Stimulated activated CD4-positive, alpha-beta T cell treated with anti-CD3 and anti-CD28 coated beads, Interleukin-15, amount 100 ng/mL, for 1 hour (primary cell): Measurements from ENCODE around the gene VMAC.
"Not testable (repeated sequence)": the region's sequence is repeated elsewhere in the genome, so short reads cannot be mapped to it uniquely, and the experiment has no call there.

Experiments
- DNase-seq, 2 donors: peaks; one replicate each; pipeline ENCODE4 v3.0.0-alpha.2; 2020; ENCODE audit warnings: low read depth in 1 of 2, low spot score in 1 of 2

Gene VMAC

GRCh38 chr19:5883157-5883873 is 21.4 kb upstream of the VMAC start:
- DNase-seq, result not testable (repeated sequence)

DNA sequence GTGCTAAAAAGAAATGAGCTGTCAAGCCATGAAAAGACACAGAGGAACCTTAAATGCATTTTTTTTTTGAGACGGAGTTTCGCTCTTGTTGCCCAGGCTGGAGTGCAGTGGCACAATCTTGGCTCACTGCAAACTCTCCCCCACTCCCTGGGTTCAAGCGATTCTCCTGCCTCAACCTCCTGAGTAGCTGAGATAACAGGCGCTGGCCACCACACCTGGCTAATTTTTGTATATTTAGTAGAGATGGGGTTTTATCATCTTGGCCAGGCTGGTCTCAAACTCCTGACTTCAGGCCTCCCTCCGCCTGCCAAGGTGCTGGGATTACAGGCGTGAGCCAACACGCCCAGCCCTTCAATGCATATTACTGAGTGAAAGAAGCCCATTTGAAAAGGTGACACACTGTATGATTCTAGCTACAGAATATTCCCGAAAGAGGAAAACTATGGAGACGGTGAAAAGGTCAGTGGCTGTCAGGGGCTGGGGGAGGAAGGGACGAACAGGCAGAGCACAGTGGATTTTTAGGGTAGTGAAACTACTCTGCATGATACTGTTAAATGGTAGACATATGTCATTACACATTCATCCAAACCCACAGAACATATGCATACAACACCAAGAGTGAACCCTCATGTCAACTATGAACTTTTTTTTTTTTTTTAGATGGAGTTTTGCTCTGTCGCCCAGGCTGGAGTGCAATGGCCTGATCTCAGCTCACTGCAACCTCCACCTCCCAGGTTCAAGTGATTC is 20.4 kb upstream of the VMAC start:
- not testable (repeated sequence) for DNase-seq

DNA sequence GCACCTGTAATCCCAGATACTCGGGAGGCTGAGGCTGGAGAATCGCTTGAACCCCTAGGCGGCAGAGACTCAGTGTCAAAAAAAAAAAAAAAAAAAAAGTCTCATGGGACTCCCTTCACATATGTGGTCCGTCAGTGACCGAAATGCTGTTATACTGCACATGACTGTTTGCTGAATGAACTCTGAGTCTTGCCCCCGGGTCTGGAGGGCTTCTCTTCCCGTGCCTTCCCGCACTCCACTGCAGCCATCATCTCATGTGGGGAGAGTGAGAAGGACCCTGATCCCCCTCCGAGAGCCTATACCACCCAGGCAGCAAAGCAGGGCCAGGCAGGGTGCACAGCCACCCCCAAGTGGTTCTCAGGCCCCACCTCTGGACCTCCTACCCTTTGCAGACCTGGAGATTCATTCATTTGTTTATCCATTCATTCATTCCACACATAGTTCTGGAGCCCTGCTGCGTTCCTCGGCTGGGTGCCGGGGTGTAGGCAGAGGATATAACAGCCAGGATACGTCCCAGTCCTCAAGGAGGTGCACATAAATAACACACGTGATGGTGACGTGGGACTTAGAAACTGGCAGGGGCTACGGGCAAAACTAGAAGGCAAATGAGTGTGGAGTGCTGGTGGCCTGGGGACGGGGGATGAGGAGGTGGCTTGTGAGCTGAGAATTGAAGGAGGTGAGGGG is 15.2 kb upstream of the VMAC start:
- no peak for DNase-seq

GRCh38 chr19:5890099-5890498 is 14.6 kb upstream of the VMAC start:
- DNase-seq, result no peak

DNA sequence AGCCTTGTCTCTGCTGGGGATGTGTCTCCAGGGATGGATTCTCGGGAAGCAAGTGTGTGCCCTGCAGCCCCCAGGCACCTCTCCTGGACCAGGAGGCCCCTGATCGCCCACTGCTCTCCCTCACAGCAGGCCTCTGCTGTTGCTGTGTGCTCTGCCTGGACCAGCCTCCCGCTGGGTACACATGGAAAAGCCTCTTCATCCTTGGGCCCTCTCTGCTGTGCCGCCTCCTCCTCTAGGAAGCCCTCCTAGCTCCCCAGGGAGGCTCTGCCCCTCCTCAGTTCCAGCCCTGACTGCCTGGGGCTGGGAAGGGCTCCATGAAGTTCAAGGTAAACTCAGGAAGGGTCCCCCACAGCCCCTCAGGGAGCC is 13.1 kb upstream of the VMAC start:
- DNase-seq, result no peak

- DNase-seq, result no peak
These were observed 12.5 kb upstream of the VMAC start for GRCh38 chr19:5891938-5892771.

DNA sequence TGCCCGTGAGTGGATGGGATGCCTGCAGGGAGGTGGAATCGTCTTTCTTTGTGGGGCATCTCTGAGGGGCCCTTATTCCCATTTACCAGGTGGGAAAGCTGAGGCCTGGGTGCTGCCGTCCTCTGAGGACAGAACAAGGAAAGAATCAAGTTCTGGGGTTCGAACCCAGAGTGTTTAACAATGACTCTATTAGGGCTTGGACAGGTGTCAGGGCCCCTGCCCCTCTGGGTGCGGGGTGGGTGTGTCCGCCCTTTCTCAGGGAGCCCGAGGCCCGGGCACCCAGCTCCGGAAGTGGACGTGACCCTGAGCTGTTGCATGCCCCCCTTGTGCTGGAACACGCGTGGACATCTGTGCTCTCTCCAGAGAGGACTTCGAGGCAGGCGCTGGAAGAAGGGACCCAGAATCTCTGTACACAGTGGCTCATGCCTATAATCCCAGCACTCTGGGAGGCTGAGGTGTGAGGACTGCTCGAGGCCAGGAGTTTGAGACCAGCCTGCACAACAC is 11.8 kb upstream of the VMAC start:
- DNase-seq, result no peak

DNA sequence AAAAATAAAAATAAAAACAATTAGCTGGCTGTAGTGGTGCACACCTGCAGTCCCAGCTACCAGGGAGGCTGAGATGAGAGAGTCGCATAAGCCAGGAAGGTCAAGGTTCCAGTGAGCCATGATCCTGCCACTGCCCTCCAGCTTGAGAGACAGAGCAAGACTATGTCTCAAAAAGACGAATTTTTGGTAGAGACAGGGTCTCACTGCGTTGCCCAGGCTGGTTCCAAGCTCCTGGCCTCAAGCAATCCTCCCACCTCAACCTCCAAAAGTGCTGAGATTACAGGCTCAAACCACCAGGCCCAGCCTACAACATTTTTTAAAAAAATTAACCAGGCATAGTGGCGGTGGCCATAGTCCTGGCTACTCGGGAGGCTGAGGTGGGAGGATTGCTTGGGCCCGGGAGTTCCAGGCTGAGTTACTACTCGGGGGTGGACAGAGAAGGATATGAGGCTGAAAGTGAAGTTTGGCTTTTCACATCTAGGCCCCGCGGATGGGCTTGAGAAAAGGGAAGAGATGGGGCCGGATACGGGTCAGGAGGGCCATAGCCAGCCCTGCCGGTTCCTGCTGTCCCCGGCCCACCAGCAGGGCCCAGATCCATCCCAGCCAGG is 11.3 kb upstream of the VMAC start:
- no peak for DNase-seq

- no peak for DNase-seq
These were observed 10.6 kb upstream of the VMAC start for GRCh38 chr19:5893907-5894703.

- no peak for DNase-seq
These were observed 9.8 kb upstream of the VMAC start for GRCh38 chr19:5894704-5895349.

DNA sequence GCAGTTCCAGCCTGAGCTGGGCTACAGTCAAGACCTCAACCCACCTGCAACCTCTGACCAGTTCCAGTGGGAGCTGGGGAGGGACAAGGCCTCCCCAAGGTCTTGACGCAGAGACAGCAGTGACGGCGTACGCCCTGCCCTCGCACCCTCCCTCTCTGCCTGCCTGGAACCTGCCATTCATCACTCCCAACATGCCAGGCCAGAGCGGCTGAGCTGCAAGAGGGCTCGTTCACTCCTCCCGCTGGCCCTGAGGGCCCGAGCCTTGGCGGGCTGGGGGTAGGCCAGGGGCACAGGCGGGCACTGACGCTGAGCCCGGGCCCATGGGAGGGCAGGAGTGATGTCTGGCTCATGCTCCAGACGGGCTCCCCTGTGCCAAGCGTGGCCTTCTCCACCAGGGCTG is 9.3 kb upstream of the VMAC start:
- no peak for DNase-seq

GRCh38 chr19:5895890-5896289 is 8.8 kb upstream of the VMAC start:
- DNase-seq, result no peak

- no peak for DNase-seq
These were observed 8.2 kb upstream of the VMAC start for GRCh38 chr19:5896365-5897076.

- no peak for DNase-seq
These were observed 7.3 kb upstream of the VMAC start for GRCh38 chr19:5897189-5897969.

GRCh38 chr19:5899728-5900526 is 4.7 kb upstream of the VMAC start:
- DNase-seq, result no peak

DNA sequence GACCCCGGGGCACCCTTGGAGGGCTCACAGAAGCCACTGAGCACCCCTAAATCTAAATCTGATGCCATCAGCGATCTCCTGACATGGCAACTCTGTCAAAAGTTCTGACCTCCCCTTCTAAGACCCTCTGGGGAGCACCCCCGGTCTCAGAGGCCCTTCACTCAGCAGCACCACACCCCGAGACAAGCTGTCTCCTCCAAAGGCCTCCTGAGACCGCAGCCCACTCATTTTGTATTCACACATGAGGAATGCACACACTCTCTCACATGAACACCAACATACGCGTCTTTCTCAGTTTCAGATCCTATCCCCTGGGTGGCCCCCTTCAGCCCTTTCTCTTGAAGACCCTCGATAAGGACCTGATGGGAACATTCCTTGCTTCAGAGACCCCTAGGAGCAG is 3.7 kb upstream of the VMAC start:
- no peak for DNase-seq

DNA sequence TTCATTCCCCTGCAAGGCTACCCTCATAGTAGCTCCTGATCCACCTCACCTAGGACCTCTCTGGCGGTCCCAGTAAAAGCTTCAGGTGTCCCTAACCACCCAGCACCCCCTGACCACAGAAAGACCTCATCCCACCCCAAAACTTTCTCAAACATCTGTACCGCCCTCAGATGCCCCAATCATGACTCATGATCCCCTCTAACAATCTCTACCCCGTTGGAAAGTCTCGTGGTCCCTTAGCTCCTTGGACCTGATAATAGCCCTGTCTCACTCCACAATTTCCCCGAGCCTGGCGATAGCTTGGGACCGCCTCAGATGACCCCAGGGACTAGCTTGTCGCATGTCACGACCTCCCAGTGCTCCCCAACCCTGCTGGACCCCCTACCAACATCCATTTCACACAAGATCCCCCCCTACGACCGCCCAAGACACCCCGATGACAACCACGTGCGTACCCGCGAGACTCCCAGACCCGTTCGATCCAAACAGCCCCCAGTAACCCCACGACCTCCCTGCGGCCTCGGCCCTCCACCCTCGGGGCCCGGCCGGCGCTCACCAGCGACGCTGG is 1.5 kb upstream of the VMAC start:
- DNase-seq, result no peak
